HepG2 (cell line): ENCODE results near the gene AK4. TPM values are rescaled to one million over a fixed set of nuclear protein-coding genes. Genes with fewer than 3 reads are reported as not detected.

Source experiments
- ATAD3A ChIP-seq: sonication (generic); formaldehyde crosslinking; IDR thresholded peaks from 2 replicates; pipeline ENCODE4 v1.4.0; 2020; ENCODE audit warnings: missing genetic modification reagents
- FOXA3 ChIP-seq: IDR thresholded peaks from 2 replicates; pipeline ENCODE4 v1.6.1; 2016; ENCODE audit warnings: missing genetic modification reagents, missing compliant biosample characterization
- HHEX ChIP-seq: IDR thresholded peaks from 2 replicates; pipeline ENCODE4 v1.6.1; 2016; ENCODE audit warnings: control low read depth
- POLR2G ChIP-seq: fragments of 200-400 bp; formaldehyde crosslinking; IDR thresholded peaks from 2 replicates; pipeline ENCODE4 v1.6.1; 2018; ENCODE audit warnings: mild to moderate bottlenecking, low read depth, low read length, moderate library complexity
- SALL1 ChIP-seq: sonication (generic); formaldehyde crosslinking; IDR thresholded peaks from 2 replicates; pipeline ENCODE4 v1.8.0; 2022; ENCODE audit warnings: mild to moderate bottlenecking, missing genetic modification reagents
- SMAD3 ChIP-seq: sonication (generic); formaldehyde crosslinking; IDR thresholded peaks from 2 replicates; pipeline ENCODE4 v1.4.0; 2020; ENCODE audit warnings: missing genetic modification reagents
- ZBTB38 ChIP-seq: sonication (generic); formaldehyde crosslinking; IDR thresholded peaks from 2 replicates; pipeline ENCODE4 v1.5.1; 2020; ENCODE audit warnings: mild to moderate bottlenecking, missing genetic modification reagents
- ZBTB7B ChIP-seq: sonication (generic); formaldehyde crosslinking; IDR thresholded peaks from 2 replicates; pipeline ENCODE4 v1.4.0; 2020; ENCODE audit warnings: missing genetic modification reagents
- ZMYM2 ChIP-seq: sonication (generic); formaldehyde crosslinking; IDR thresholded peaks from 2 replicates; pipeline ENCODE4 v1.8.0; 2022; ENCODE audit warnings: mild to moderate bottlenecking, missing genetic modification reagents
- ZNF224 ChIP-seq: sonication (generic); formaldehyde crosslinking; IDR thresholded peaks from 2 replicates; pipeline ENCODE4 v1.5.0; 2020; ENCODE audit warnings: mild to moderate bottlenecking, missing genetic modification reagents
- ZNF317 ChIP-seq: sonication (generic); formaldehyde crosslinking; IDR thresholded peaks from 2 replicates; pipeline ENCODE4 v1.5.0; 2020; ENCODE audit warnings: mild to moderate bottlenecking, missing genetic modification reagents
- ZNF331 ChIP-seq: sonication (generic); formaldehyde crosslinking; IDR thresholded peaks from 2 replicates; pipeline ENCODE4 v1.4.0; 2020; ENCODE audit warnings: missing genetic modification reagents
- ZNF564 ChIP-seq: sonication (generic); formaldehyde crosslinking; IDR thresholded peaks from 2 replicates; pipeline ENCODE4 v1.8.1; 2023; ENCODE audit warnings: mild to moderate bottlenecking, missing genetic modification reagents
- ZNF709 ChIP-seq: sonication (generic); formaldehyde crosslinking; IDR thresholded peaks from 2 replicates; pipeline ENCODE4 v1.5.0; 2020; ENCODE audit warnings: mild to moderate bottlenecking, missing genetic modification reagents
- ZNF772 ChIP-seq: sonication (generic); formaldehyde crosslinking; IDR thresholded peaks from 2 replicates; pipeline ENCODE4 v1.5.0; 2020; ENCODE audit warnings: mild to moderate bottlenecking, missing genetic modification reagents
- polyA plus RNA-seq, 8 experiments: library from polyadenylated mRNA; depleted of rRNA in 3 of 8; stranded (reverse) in 7 of 8; unstranded in 1 of 8; fragments of >200 nt; fragmentation: Illumina TruSeq in 4 of 8; extraction: Trizol in 4 of 8; gene quantifications; 2 replicates each; pipeline versions ENCODE4 v1.2.1 to v1.2.3, GENCODE V29; 2011 to 2016; ENCODE audit warnings: low read depth in 4 of 8, missing spikeins in 1 of 8, mixed read lengths in 1 of 8; ENCODE audit not compliant: insufficient read depth in 1 of 8
- total RNA-seq, 5 experiments: library from RNA; depleted of rRNA; stranded (reverse); fragments of >200 nt; fragmentation: Illumina TruSeq; extraction: Trizol; gene quantifications; 2 replicates each; pipeline ENCODE4 v1.2.3, GENCODE V29; 2016; ENCODE audit warnings: low read depth in 1 of 5
- TF ChIP-seq, protein P1 (sequence below), 2 experiments: sonication (generic) in 1 of 2; formaldehyde crosslinking in 1 of 2; IDR thresholded peaks; 2 replicates each; pipeline versions ENCODE4 v1.4.0 to v1.6.1; 2018 to 2020; ENCODE audit warnings: missing genetic modification reagents in 2 of 2, borderline replicate concordance in 1 of 2, low read depth in 1 of 2, mild to moderate bottlenecking in 1 of 2, missing biosample characterization in 1 of 2
- TF ChIP-seq, protein P2 (sequence below): sonication (generic); formaldehyde crosslinking; IDR thresholded peaks from 2 replicates; pipeline ENCODE4 v1.4.0; 2020; ENCODE audit warnings: mild to moderate bottlenecking, low read depth, missing genetic modification reagents
- TF ChIP-seq, protein P3 (sequence below): sonication (generic); formaldehyde crosslinking; IDR thresholded peaks from 2 replicates; pipeline ENCODE4 v1.8.0; 2022; ENCODE audit warnings: missing genetic modification reagents, low read depth, mild to moderate bottlenecking, borderline replicate concordance
- TF ChIP-seq, protein P4 (sequence below): sonication (generic); formaldehyde crosslinking; IDR thresholded peaks from 2 replicates; pipeline ENCODE4 v1.8.0; 2022; ENCODE audit warnings: mild to moderate bottlenecking, missing genetic modification reagents, moderate library complexity
- TF ChIP-seq, protein P5 (sequence below): IDR thresholded peaks from 2 replicates; pipeline ENCODE4 v1.6.1; 2016; ENCODE audit warnings: low read depth
- TF ChIP-seq, protein P6 (sequence below): sonication (generic); formaldehyde crosslinking; IDR thresholded peaks from 2 replicates; pipeline ENCODE4 v1.8.0; 2022; ENCODE audit warnings: mild to moderate bottlenecking, missing genetic modification reagents

AK4 gene
- total and polyA plus RNA-seq, 2 of the 13 experiments (the other 11 are each of a cell fraction or from before 2014, with no cell fraction given), result 110 to 160 TPM

DNA sequence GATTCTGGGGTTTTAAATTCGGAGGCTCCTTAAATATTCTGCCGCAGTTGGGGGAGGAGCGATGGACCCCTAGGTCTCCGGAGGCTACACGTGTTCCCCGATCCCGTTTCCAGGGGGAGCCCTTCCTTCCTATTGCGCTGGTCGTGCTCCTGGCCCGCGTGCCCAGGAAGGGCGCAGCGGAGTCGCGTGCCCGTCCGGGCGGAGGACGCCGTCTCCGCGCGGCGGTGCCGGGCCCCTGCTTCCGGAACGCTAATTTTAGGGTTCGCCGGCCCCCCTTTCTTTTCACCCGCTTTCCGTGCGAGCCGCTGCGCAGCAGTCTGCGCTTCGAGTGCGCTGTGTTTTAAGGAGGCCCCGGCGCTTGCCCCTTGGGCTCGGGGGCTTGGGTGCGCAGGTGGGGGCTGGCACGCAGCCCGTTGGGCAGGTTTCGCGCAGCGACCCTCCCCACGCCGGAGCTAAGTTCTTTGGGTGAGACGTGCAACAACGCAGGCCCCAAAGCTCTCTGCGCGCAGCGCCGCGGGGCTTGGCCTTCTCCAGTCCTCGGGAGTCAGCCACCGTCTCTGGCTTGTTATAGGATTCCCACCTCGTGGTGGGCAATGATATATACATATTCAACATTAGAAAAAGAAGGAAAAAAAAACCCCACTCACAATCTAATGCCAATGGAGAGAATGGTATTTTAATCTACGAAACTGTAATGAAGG lies 117.8 kb downstream of the AK4 start (continued):
- TF ChIP-seq, protein P1, sequence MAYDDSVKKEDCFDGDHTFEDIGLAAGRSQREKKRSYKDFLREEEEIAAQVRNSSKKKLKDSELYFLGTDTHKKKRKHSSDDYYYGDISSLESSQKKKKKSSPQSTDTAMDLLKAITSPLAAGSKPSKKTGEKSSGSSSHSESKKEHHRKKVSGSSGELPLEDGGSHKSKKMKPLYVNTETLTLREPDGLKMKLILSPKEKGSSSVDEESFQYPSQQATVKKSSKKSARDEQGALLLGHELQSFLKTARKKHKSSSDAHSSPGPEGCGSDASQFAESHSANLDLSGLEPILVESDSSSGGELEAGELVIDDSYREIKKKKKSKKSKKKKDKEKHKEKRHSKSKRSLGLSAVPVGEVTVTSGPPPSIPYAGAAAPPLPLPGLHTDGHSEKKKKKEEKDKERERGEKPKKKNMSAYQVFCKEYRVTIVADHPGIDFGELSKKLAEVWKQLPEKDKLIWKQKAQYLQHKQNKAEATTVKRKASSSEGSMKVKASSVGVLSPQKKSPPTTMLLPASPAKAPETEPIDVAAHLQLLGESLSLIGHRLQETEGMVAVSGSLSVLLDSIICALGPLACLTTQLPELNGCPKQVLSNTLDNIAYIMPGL (CRISPR knock-in tag; IDR thresholded peaks at IDR 0.05; ENCODE audit: borderline replicate concordance in 1 of 2, low read depth in 1 of 2), result peak; percentile 66 to 85; a peak in 3 of 4 replicates
- TF ChIP-seq ZNF772 (no peak), ZNF317 (CRISPR knock-in tag) (no peak), SALL1 (CRISPR knock-in tag) (peak; percentile 78), SMAD3 (CRISPR knock-in tag) (no peak), POLR2G (no peak), ATAD3A (CRISPR knock-in tag) (no peak), ZNF331 (CRISPR knock-in tag) (peak; percentile 55; the same call in 1 of the 2 replicates), ZNF564 (CRISPR knock-in tag) (0 out of 2 replicates have a peak, but pooled peaks have one; percentile 39), ZMYM2 (CRISPR knock-in tag) (peak; percentile 51; the same call in 1 of the 2 replicates), ZNF709 (CRISPR knock-in tag) (peak; percentile 62; the same call in 1 of the 2 replicates), FOXA3 (no peak), ZBTB38 (CRISPR knock-in tag) (no peak), ZNF224 (peak; percentile 78; the same call in 1 of the 2 replicates), HHEX (CRISPR knock-in tag) (no peak), ZBTB7B (CRISPR knock-in tag) (peak; percentile 47; the same call in 1 of the 2 replicates)
- TF ChIP-seq, protein P2, sequence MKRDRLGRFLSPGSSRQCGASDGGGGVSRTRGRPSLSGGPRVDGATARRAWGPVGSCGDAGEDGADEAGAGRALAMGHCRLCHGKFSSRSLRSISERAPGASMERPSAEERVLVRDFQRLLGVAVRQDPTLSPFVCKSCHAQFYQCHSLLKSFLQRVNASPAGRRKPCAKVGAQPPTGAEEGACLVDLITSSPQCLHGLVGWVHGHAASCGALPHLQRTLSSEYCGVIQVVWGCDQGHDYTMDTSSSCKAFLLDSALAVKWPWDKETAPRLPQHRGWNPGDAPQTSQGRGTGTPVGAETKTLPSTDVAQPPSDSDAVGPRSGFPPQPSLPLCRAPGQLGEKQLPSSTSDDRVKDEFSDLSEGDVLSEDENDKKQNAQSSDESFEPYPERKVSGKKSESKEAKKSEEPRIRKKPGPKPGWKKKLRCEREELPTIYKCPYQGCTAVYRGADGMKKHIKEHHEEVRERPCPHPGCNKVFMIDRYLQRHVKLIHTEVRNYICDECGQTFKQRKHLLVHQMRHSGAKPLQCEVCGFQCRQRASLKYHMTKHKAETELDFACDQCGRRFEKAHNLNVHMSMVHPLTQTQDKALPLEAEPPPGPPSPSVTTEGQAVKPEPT (CRISPR knock-in tag), result 0 out of 2 replicates have a peak, but pooled peaks have one; percentile 70
- TF ChIP-seq, protein P3, sequence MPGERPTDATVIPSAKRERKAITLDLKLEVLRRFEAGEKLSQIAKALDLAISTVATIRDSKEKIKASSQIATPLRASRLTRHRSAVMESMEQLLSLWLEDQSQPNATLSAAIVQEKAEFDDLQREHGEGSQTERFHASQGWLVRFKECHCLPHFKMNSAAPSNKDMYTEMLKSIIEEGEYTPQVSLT (CRISPR knock-in tag), result no peak
- TF ChIP-seq, protein P4, sequence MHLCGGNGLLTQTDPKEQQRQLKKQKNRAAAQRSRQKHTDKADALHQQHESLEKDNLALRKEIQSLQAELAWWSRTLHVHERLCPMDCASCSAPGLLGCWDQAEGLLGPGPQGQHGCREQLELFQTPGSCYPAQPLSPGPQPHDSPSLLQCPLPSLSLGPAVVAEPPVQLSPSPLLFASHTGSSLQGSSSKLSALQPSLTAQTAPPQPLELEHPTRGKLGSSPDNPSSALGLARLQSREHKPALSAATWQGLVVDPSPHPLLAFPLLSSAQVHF, result peak; percentile 61; the same call in 1 of the 2 replicates
- TF ChIP-seq, protein P5, sequence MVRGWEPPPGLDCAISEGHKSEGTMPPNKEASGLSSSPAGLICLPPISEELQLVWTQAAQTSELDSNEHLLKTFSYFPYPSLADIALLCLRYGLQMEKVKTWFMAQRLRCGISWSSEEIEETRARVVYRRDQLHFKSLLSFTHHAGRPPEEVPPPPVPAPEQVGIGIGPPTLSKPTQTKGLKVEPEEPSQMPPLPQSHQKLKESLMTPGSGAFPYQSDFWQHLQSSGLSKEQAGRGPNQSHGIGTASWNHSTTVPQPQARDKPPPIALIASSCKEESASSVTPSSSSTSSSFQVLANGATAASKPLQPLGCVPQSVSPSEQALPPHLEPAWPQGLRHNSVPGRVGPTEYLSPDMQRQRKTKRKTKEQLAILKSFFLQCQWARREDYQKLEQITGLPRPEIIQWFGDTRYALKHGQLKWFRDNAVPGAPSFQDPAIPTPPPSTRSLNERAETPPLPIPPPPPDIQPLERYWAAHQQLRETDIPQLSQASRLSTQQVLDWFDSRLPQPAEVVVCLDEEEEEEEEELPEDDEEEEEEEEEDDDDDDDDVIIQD, result no peak
- TF ChIP-seq, protein P6, sequence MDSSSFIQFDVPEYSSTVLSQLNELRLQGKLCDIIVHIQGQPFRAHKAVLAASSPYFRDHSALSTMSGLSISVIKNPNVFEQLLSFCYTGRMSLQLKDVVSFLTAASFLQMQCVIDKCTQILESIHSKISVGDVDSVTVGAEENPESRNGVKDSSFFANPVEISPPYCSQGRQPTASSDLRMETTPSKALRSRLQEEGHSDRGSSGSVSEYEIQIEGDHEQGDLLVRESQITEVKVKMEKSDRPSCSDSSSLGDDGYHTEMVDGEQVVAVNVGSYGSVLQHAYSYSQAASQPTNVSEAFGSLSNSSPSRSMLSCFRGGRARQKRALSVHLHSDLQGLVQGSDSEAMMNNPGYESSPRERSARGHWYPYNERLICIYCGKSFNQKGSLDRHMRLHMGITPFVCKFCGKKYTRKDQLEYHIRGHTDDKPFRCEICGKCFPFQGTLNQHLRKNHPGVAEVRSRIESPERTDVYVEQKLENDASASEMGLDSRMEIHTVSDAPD, result no peak
